IMR-90 (cell line): ENCODE results near the gene RNU5D-1. TPM values are rescaled to one million over a fixed set of nuclear protein-coding genes. Genes with fewer than 3 reads are reported as not detected.

Experiments used
- ATAC-seq: fragments of 200-7000 bp; cut with Tn5 transposase; 2 replicates; pipeline ENCODE4 v1.9.1; 2020; ENCODE audit warnings: low read depth, mild to moderate bottlenecking, moderate library complexity
- BruUV-seq: library from RNA; stranded (reverse); fragments of 400-500 nt; replicated peaks from 2 replicates; lab custom pipeline; 2021; lab: Mats Ljungman, UMichigan
- CTCF ChIA-PET: fragments of 300-600 bp; formaldehyde crosslinking; extraction: SDS; loops from one replicate; lab custom pipeline; 2021; ENCODE audit warnings: antibody characterized with exemption; lab: Yijun Ruan, JAX
- POLR2A ChIA-PET: fragments of 300-600 bp; sonication (Branson Sonifier 250); formaldehyde crosslinking; loops from one replicate; lab custom pipeline; 2022; ENCODE audit warnings: antibody characterized with exemption; ENCODE audit not compliant: unreplicated experiment; lab: Charles Lee
- DNase-seq: peaks from one replicate; pipeline ENCODE4 v3.0.0; 2013
- H2AFZ ChIP-seq: replicated peaks from 2 replicates; pipeline ENCODE3; 2013; ENCODE audit warnings: low read length, mild to moderate bottlenecking; ENCODE audit not compliant: poor library complexity
- H2AK5ac ChIP-seq: 2 replicates; pipeline ENCODE4 v1.6.1; 2013; ENCODE audit warnings: low read depth, low read length, inconsistent platforms
- H2AK9ac ChIP-seq: replicated peaks from 2 replicates; pipeline ENCODE3; 2013; ENCODE audit warnings: mild to moderate bottlenecking, low read depth, low read length, moderate library complexity; ENCODE audit not compliant: poor library complexity
- H2BK120ac ChIP-seq: 2 replicates; pipeline ENCODE4 v1.6.1; 2013; ENCODE audit warnings: low read depth, low read length, inconsistent platforms
- H2BK15ac ChIP-seq: 3 replicates; pipeline ENCODE4 v1.6.1; 2013; ENCODE audit warnings: low read depth, low read length, inconsistent platforms
- H2BK20ac ChIP-seq: 2 replicates; pipeline ENCODE4 v1.6.1; 2013; ENCODE audit warnings: low read depth, mild to moderate bottlenecking, inconsistent platforms, low read length, moderate library complexity
- H2BK5ac ChIP-seq: 2 replicates; pipeline ENCODE4 v1.6.1; 2013; ENCODE audit warnings: mild to moderate bottlenecking, low read depth, low read length, inconsistent platforms; ENCODE audit not compliant: poor library complexity, severe bottlenecking
- H3K14ac ChIP-seq: replicated peaks from 2 replicates; pipeline ENCODE4 v1.6.1; 2013; ENCODE audit warnings: low read depth, low read length, inconsistent platforms
- H3K18ac ChIP-seq: 2 replicates; pipeline ENCODE4 v1.6.1; 2013; ENCODE audit warnings: low read depth, low read length, control low read depth
- H3K23ac ChIP-seq: 2 replicates; pipeline ENCODE4 v1.6.1; 2013; ENCODE audit warnings: low read depth, low read length, inconsistent platforms
- H3K27ac ChIP-seq: 2 replicates; pipeline ENCODE4 v1.5.1; 2013; ENCODE audit warnings: mild to moderate bottlenecking, control low read depth, low read length; ENCODE audit not compliant: insufficient read depth
- H3K27me3 ChIP-seq: 2 replicates; pipeline ENCODE4 v1.6.1; 2013; ENCODE audit warnings: low read length; ENCODE audit not compliant: control insufficient read depth, insufficient read depth
- H3K36me3 ChIP-seq: 2 replicates; pipeline ENCODE4 v1.6.1; 2013; ENCODE audit warnings: low read length, mixed read lengths; ENCODE audit not compliant: control insufficient read depth, insufficient read depth
- H3K4ac ChIP-seq: 2 replicates; pipeline ENCODE4 v1.6.1; 2013; ENCODE audit warnings: low read depth, low read length, inconsistent platforms
- H3K4me1 ChIP-seq: 2 replicates; pipeline ENCODE4 v1.6.1; 2013; ENCODE audit warnings: low read length, mixed read lengths; ENCODE audit not compliant: control insufficient read depth, insufficient read depth
- H3K4me2 ChIP-seq: 2 replicates; pipeline ENCODE4 v1.6.1; 2013; ENCODE audit warnings: low read depth, mild to moderate bottlenecking, control low read depth, low read length, moderate library complexity
- H3K4me3 ChIP-seq: 2 replicates; pipeline ENCODE4 v1.5.1; 2013; ENCODE audit warnings: low read depth, mild to moderate bottlenecking, control low read depth, low read length, moderate library complexity; ENCODE audit not compliant: insufficient read depth
- H3K56ac ChIP-seq: 2 replicates; pipeline ENCODE4 v1.6.1; 2013; ENCODE audit warnings: low read length, inconsistent platforms; ENCODE audit not compliant: insufficient read depth; ENCODE audit errors: extremely low read depth
- H3K79me1 ChIP-seq, 2 experiments: 2 replicates each; pipeline ENCODE4 v1.6.1; 2013; ENCODE audit warnings: low read length in 2 of 2, inconsistent platforms in 1 of 2, low read depth in 1 of 2
- H3K9ac ChIP-seq: 2 replicates; pipeline ENCODE4 v1.6.1; 2013; ENCODE audit warnings: low read depth, low read length, control low read depth
- H3K9me1 ChIP-seq: 2 replicates; pipeline ENCODE4 v1.6.1; 2013; ENCODE audit warnings: low read length, inconsistent platforms; ENCODE audit not compliant: insufficient read depth
- H3K9me3 ChIP-seq: 2 replicates; pipeline ENCODE4 v1.6.1; 2013; ENCODE audit warnings: low read length; ENCODE audit not compliant: control insufficient read depth, insufficient read depth
- H4K20me1 ChIP-seq: 2 replicates; pipeline ENCODE4 v1.6.1; 2013; ENCODE audit warnings: low read length, inconsistent platforms; ENCODE audit not compliant: insufficient read depth
- H4K5ac ChIP-seq: 2 replicates; pipeline ENCODE4 v1.6.1; 2013; ENCODE audit warnings: mild to moderate bottlenecking, low read depth, low read length, control low read depth
- H4K8ac ChIP-seq, 2 experiments: 2 replicates each; pipeline ENCODE4 v1.6.1; 2013; ENCODE audit warnings: low read depth in 2 of 2, low read length in 2 of 2, control low read depth in 1 of 2, inconsistent platforms in 1 of 2
- H4K91ac ChIP-seq: 2 replicates; pipeline ENCODE4 v1.6.1; 2013; ENCODE audit warnings: low read depth, low read length, inconsistent platforms; ENCODE audit not compliant: insufficient read depth
- RCOR1 ChIP-seq: IDR thresholded peaks from 2 replicates; pipeline ENCODE4 v1.6.1; 2012; ENCODE audit warnings: mild to moderate bottlenecking, low read length, improper control_type of control experiment; ENCODE audit not compliant: insufficient replicate concordance
- WGBS, 2 experiments: methylation state at CpG; one replicate each; pipeline versions ENCODE4 v1.1.5 to v1.1.7; 2013; ENCODE audit warnings: missing lambda C conversion rate in 2 of 2; ENCODE audit not compliant: insufficient read length in 1 of 2; ENCODE audit errors: extremely low coverage in 2 of 2; 5-methylcytosine and 5-hydroxymethylcytosine counted together
- dilution Hi-C: fragments of 300-500 bp; cut with HindIII; formaldehyde crosslinking; loops from one replicate; pipeline ENCODE4 v1.14.3; 2018; ENCODE audit warnings: low sequenced_read_pairs; ENCODE audit not compliant: unreplicated experiment
- in situ Hi-C: fragments of 300-500 bp; cut with MboI; formaldehyde crosslinking; loops from 3 replicates; pipeline ENCODE4 v1.14.3; 2019; ENCODE audit warnings: low sequenced_read_pairs, inconsistent platforms, mixed read lengths
- intact Hi-C: fragments of 100-400 bp; cut with micrococcal nuclease; formaldehyde crosslinking; loops from 2 replicates; pipeline ENCODE4 v1.10.0; 2022
- polyA plus RNA-seq, 3 experiments: library from polyadenylated mRNA; depleted of rRNA; stranded (reverse); fragments of >200 nt; gene quantifications; 2 replicates each; pipeline ENCODE4 v1.2.3, GENCODE V29; 2012; ENCODE audit warnings: low replicate concordance in 1 of 3
- total RNA-seq: library from RNA; depleted of rRNA; stranded (reverse); fragments of >200 nt; gene quantifications from 2 replicates; pipeline ENCODE4 v1.2.3, GENCODE V29; 2012

Gene RNU5D-1
- total and polyA plus RNA-seq, 2 of the 4 experiments (the other 2 are of a cell fraction) = not detected

DNA sequence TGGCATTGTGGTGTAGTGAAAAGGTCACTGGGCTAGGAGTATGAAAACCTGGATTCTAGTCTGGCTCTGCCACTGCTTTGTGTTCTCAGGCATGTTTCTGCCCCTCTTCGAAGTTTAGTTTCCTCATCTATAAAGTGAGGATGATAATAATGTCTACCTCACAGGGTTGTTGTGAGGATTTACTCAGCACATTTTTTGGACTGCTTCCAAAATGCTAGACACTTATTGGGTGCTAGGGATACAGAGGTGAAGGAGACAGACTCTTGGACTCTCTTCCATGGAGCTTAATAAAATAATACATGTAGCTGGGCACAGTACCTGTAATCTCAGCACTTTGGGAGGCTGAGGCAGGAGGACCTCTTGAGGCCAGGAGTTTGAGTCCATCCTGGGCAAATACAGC, 12.2 kb upstream of the RNU5D-1 start:
- BruUV-seq = no TSS peak
- ATAC-seq = no peak
- dilution Hi-C loops (no loop called here), intact Hi-C loops (no loop called here), in situ Hi-C loops (no loop called here)
- no peak overlapping the region for H3K4me3 ChIP-seq
- no peak overlapping the region for H2BK20ac ChIP-seq
- H4K91ac ChIP-seq = no peak overlapping the region
- peaks cover 4% of the 10 kb centered on the region for H3K4me1 ChIP-seq
- TF ChIP-seq RCOR1 = no peak
- no peak overlapping the region for H3K4me2 ChIP-seq
- H4K8ac ChIP-seq = peak overlapping the region in 1 of 2 experiments; percentile 31; a peak in 2 of 4 replicates
- peak overlapping the region; percentile 4; the same call in 1 of the 2 replicates for H3K4ac ChIP-seq
- 0 out of 2 replicates have a peak overlapping the region, but pooled peaks have one; percentile 14 for H3K14ac ChIP-seq
- no CpG with 5 or more reads among the region's 1 CpG for WGBS, 2 experiments
- H2BK120ac ChIP-seq = no peak overlapping the region
- no peak overlapping the region for H2AK9ac ChIP-seq
- no peak overlapping the region for H3K27ac ChIP-seq
- POLR2A ChIA-PET = interaction anchor here (0.6 kb wide), 1 partner anchor 76 kb away, joined by 3 read pairs; no protein-coding TSS in a partner anchor
- CTCF ChIA-PET = interaction anchor here (0.6 to 1.5 kb wide), 2 partner anchors 13 to 91 kb away, joined by 5 to 8 read pairs; partner anchors contain the start of gene RNU5D-1
- H3K18ac ChIP-seq = no peak overlapping the region
- no peak overlapping the region; the same call in 1 of the 2 replicates for H4K5ac ChIP-seq
- no peak overlapping the region for H3K9ac ChIP-seq
- no peak overlapping the region for H3K56ac ChIP-seq
- no peak overlapping the region for H2BK15ac ChIP-seq
- H3K9me3 ChIP-seq = no peaks in the 10 kb centered on the region
- no peaks in the 10 kb centered on the region for H3K27me3 ChIP-seq
- H2AFZ ChIP-seq = peak overlapping the region; percentile 71
- H3K23ac ChIP-seq = peak overlapping the region; percentile 94
- peaks cover 5% of the 10 kb centered on the region for H3K9me1 ChIP-seq
- H2AK5ac ChIP-seq = no peak overlapping the region
- no peak for DNase-seq
- no peak overlapping the region for H2BK5ac ChIP-seq
- no peaks in the 10 kb centered on the region; the same call in 1 of the 2 replicates for H4K20me1 ChIP-seq
- H3K79me1 ChIP-seq = peaks cover 39 to 61% of the 10 kb centered on the region in 2 experiments
- peaks cover 3% of the 10 kb centered on the region; the same call in 1 of the 2 replicates for H3K36me3 ChIP-seq
